ENCODE measurements around the gene ATP5IF1.

ATP5IF1 gene

DNA sequence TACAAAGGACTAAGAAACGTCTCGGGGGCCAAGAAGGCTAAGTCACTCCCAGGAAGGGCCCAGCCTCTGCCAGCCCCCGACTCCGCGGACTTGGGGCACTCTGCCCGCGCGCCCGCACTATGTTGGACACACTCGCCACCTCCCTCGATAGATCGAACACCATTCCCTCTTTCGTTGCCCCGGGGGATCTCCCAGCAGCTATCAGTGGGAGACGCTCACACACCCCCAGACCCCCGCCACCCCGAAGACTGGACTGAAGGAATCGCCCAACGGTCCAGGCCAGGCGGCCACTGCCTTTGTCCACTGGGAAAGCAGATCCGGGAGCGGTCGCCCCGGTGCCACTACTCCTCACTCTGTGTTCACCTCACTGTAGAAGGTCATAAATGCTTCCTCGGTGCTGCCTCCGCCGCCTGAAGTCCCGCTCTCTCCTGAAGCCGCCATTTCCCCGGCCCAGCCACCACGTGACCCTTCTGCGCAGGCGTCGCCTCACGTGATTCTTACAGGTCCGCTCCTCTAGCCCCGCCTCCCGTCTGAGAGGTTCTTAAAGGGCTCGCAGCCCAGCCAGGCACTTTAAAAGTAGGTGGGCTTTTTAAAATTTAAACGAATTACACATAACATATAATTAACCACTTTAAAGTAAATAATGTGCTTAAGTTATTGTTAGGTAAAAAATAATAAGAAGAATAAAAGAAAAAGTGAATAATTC is 3.2 kb upstream of the ATP5IF1 start, which contains the start of gene DNAJC8:
TSS of gene DNAJC8 (minus strand) at position 472 of the 706 bp plus-strand sequence. CDS start at position 441, 31 bp downstream.
- peak within 1 kb of the TSS; percentile 66 for H3K23ac ChIP-seq (ENCODE audit: low read length)
- H2BK15ac ChIP-seq (replicated peaks; ENCODE audit: low read depth): no peak within 1 kb of the TSS
- H4K8ac ChIP-seq (ENCODE audit: low read depth, low read length): peak within 1 kb of the TSS; percentile 43

DNA sequence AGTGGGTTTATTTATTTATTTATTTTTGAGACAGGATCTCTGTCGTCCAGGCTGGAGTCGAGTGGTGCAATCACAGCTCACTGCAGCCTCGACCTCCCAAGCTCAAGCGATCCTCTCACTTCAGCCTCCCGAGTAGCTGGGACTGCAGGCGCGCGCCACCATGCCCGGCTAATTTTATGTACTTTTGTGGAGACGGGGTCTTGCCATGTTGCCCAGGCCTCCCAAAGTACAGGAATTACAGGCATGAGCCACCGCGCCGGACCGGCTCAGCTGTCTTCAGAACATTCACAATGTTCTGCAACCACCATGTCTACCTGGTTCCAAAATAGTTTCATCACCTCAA is 2.7 kb upstream of the ATP5IF1 start:
- no peak overlapping the region for H4K5ac ChIP-seq (ENCODE audit: low read length)
- H3K79me2 ChIP-seq (ENCODE audit: control insufficient read depth, insufficient read depth, low read length): peaks cover 29% of the 10 kb centered on the region
- no peak overlapping the region for H2AK5ac ChIP-seq (ENCODE audit: low read length)
- H3K56ac ChIP-seq (ENCODE audit: low read length): no peak overlapping the region
- H3K4ac ChIP-seq (ENCODE audit: low read depth, low read length): no peak overlapping the region
- no peak overlapping the region for H3K4me2 ChIP-seq (ENCODE audit: low read length)
- WGBS (ENCODE audit: extremely low coverage, insufficient coverage, low lambda C conversion rate): no CpG with 5 or more reads among the region's 14 CpGs
- H3K27me3 ChIP-seq (ENCODE audit: insufficient read depth, low read length, poor library complexity): no peaks in the 10 kb centered on the region
- no peak overlapping the region for H2BK5ac ChIP-seq (ENCODE audit: low read length)
- DNase-seq: no peak
- H3K27ac ChIP-seq (ENCODE audit: low read depth, low read length): no peak overlapping the region
- peaks cover 4% of the 10 kb centered on the region for H3K4me1 ChIP-seq (ENCODE audit: control insufficient read depth, low read depth, low read length)
- no peak overlapping the region for H3K23ac ChIP-seq (ENCODE audit: low read length)
- no peak overlapping the region for H2BK120ac ChIP-seq (ENCODE audit: low read depth, low read length)
- H3K36me3 ChIP-seq (ENCODE audit: control insufficient read depth, insufficient read depth, low read length): no peaks in the 10 kb centered on the region
- H3K79me1 ChIP-seq (ENCODE audit: low read length): peaks cover 20% of the 10 kb centered on the region
- H3K4me3 ChIP-seq (ENCODE audit: low read length): no peak overlapping the region
- H4K8ac ChIP-seq (ENCODE audit: low read depth, low read length): no peak overlapping the region
- no peak overlapping the region for H2BK15ac ChIP-seq (replicated peaks; ENCODE audit: low read depth)
- H3K18ac ChIP-seq (ENCODE audit: low read length): no peak overlapping the region
- no peak overlapping the region for H3K9ac ChIP-seq (ENCODE audit: low read length)

More for the DNA sequence above, 3.2 kb upstream of the ATP5IF1 start, which contains the start of gene DNAJC8:
- Histone ChIP-seq H3K4ac (ENCODE audit: low read depth, low read length) (peak within 1 kb of the TSS; percentile 44), H3K18ac (ENCODE audit: low read length) (peak within 1 kb of the TSS; percentile 11), H3K79me2 (ENCODE audit: control insufficient read depth, insufficient read depth, low read length) (peaks cover 29% of the 10 kb centered on the region), H3K9ac (ENCODE audit: low read length) (peak within 1 kb of the TSS; percentile 99), H3K4me2 (ENCODE audit: low read length) (peak within 1 kb of the TSS; percentile 100), H3K36me3 (ENCODE audit: control insufficient read depth, insufficient read depth, low read length) (no peaks in the 10 kb centered on the region), H2AK5ac (ENCODE audit: low read length) (peak within 1 kb of the TSS; percentile 85), H2BK5ac (ENCODE audit: low read length) (no peak within 1 kb of the TSS), H3K79me1 (ENCODE audit: low read length) (peaks cover 20% of the 10 kb centered on the region), H3K4me3 (ENCODE audit: low read length) (peak within 1 kb of the TSS; percentile 100), H3K27me3 (ENCODE audit: insufficient read depth, low read length, poor library complexity) (no peaks in the 10 kb centered on the region), H3K27ac (ENCODE audit: low read depth, low read length) (no peak within 1 kb of the TSS), H3K4me1 (ENCODE audit: control insufficient read depth, low read depth, low read length) (peaks cover 4% of the 10 kb centered on the region), H3K56ac (ENCODE audit: low read length) (peak within 1 kb of the TSS; percentile 100), H4K5ac (ENCODE audit: low read length) (peak within 1 kb of the TSS; percentile 81), H2BK120ac (ENCODE audit: low read depth, low read length) (no peak within 1 kb of the TSS)
- DNase-seq: peak; percentile 93
- whole genome bisulfite sequencing (ENCODE audit: extremely low coverage, insufficient coverage, low lambda C conversion rate): no CpG with 5 or more reads among the region's 40 CpGs

DNA sequence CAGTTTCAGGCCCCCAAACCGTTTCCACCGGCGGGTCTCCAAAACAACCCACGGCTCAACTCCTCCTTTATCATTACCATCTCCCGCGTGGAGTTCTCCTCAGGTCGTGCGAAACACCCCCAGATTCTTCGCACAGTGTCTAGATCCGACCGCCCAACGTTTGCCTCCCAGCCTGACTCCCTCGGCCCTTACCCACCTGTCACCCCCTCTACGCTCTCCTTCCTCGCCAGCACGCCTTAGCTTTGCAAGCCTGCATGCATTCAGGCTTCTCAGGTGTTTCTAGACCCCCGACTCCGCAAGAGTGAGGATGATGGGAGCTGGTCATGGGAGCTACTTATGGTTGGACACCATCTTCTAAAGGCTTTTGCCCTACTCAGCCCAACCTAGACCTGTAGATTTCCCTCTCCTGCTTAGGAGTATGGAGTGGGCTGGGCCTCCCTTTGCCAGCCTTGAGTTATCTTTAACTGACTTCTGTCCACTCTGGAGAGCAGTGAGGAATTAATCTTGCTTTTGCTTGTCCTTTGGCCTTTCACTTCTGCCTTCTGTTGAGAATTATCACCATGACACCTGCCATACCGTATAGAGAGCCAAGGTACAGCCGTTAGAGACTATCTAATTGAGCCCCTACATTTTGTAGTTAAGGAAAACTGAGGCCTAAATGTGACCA is 865 bp downstream of the ATP5IF1 start:
- peak overlapping the region; percentile 2 for H2AK5ac ChIP-seq (ENCODE audit: low read length)
- no peak overlapping the region for H2BK15ac ChIP-seq (replicated peaks; ENCODE audit: low read depth)
- H4K5ac ChIP-seq (ENCODE audit: low read length): no peak overlapping the region
- no peak overlapping the region for H3K23ac ChIP-seq (ENCODE audit: low read length)
- no peaks in the 10 kb centered on the region for H3K36me3 ChIP-seq (ENCODE audit: control insufficient read depth, insufficient read depth, low read length)
- H3K56ac ChIP-seq (ENCODE audit: low read length): peak overlapping the region; percentile 99
- H2BK120ac ChIP-seq (ENCODE audit: low read depth, low read length): no peak overlapping the region
- H3K4me3 ChIP-seq (ENCODE audit: low read length): peak overlapping the region; percentile 91
- no peaks in the 10 kb centered on the region for H3K27me3 ChIP-seq (ENCODE audit: insufficient read depth, low read length, poor library complexity)
- no peak overlapping the region for H3K27ac ChIP-seq (ENCODE audit: low read depth, low read length)
- no peak overlapping the region for H4K8ac ChIP-seq (ENCODE audit: low read depth, low read length)
- H2BK5ac ChIP-seq (ENCODE audit: low read length): no peak overlapping the region
- peaks cover 21% of the 10 kb centered on the region for H3K79me2 ChIP-seq (ENCODE audit: control insufficient read depth, insufficient read depth, low read length)
- peak overlapping the region; percentile 64 for H3K4me2 ChIP-seq (ENCODE audit: low read length)
- no peak overlapping the region for H3K18ac ChIP-seq (ENCODE audit: low read length)
- H3K9ac ChIP-seq (ENCODE audit: low read length): peak overlapping the region; percentile 97
- DNase-seq: peak; percentile 16
- H3K4ac ChIP-seq (ENCODE audit: low read depth, low read length): peak overlapping the region; percentile 61
- H3K4me1 ChIP-seq (ENCODE audit: control insufficient read depth, low read depth, low read length): peaks cover 4% of the 10 kb centered on the region
- peaks cover 16% of the 10 kb centered on the region for H3K79me1 ChIP-seq (ENCODE audit: low read length)
- no CpG with 5 or more reads among the region's 20 CpGs for WGBS (ENCODE audit: extremely low coverage, insufficient coverage, low lambda C conversion rate)

DNA sequence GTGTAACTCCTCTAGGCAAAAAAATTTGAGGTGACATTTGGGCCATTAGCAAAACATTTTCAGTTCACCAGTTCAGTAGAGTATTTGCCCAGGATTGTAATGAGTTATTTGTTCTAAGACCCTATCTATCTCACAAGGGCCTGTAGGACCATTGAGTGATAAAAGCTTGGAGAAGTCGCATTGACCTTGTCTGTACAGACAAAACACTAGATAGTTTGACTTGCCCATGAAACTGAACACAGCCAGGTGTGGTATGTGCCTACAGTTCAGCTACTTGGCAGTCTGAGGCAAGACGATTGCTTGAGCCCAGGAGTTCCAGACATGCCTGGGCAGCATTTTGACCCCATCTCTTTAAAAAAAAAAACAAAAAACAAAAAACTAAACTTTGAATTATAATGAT is 3.1 kb downstream of the ATP5IF1 start:
- DNase-seq: no peak
- Histone ChIP-seq H3K79me1 (ENCODE audit: low read length) (peaks cover 9% of the 10 kb centered on the region), H2BK5ac (ENCODE audit: low read length) (no peak overlapping the region), H2AK5ac (ENCODE audit: low read length) (no peak overlapping the region), H3K27me3 (ENCODE audit: insufficient read depth, low read length, poor library complexity) (no peaks in the 10 kb centered on the region), H3K23ac (ENCODE audit: low read length) (no peak overlapping the region), H3K27ac (ENCODE audit: low read depth, low read length) (no peak overlapping the region), H2BK120ac (ENCODE audit: low read depth, low read length) (no peak overlapping the region), H4K5ac (ENCODE audit: low read length) (no peak overlapping the region), H4K8ac (ENCODE audit: low read depth, low read length) (no peak overlapping the region), H2BK15ac (replicated peaks; ENCODE audit: low read depth) (no peak overlapping the region), H3K18ac (ENCODE audit: low read length) (no peak overlapping the region), H3K4ac (ENCODE audit: low read depth, low read length) (no peak overlapping the region), H3K4me3 (ENCODE audit: low read length) (no peak overlapping the region), H3K4me1 (ENCODE audit: control insufficient read depth, low read depth, low read length) (peaks cover 4% of the 10 kb centered on the region), H3K79me2 (ENCODE audit: control insufficient read depth, insufficient read depth, low read length) (peaks cover 12% of the 10 kb centered on the region), H3K9ac (ENCODE audit: low read length) (no peak overlapping the region), H3K56ac (ENCODE audit: low read length) (no peak overlapping the region), H3K36me3 (ENCODE audit: control insufficient read depth, insufficient read depth, low read length) (no peaks in the 10 kb centered on the region), H3K4me2 (ENCODE audit: low read length) (no peak overlapping the region)
- no CpG with 5 or more reads among the region's 2 CpGs for WGBS (ENCODE audit: extremely low coverage, insufficient coverage, low lambda C conversion rate)

DNA sequence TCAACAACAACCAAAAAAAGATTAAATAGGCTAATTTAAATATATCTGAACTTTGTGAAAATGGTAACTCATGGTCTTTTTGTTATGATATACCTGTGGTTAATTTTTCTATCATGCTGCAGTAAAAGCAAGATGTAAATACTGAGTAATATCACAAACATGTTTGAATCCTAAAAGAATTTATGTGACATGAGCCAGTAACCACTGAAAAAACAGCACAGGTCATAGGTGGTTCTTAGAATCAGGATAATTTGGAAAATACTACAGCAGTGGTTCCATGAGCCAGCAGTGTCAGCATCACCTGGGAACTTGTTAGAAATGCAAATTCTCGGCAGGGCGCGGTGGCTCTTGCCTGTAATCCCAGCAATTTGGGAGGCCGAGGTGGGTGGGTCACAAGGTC is 4.1 kb downstream of the ATP5IF1 start:
- no peak overlapping the region for H2BK5ac ChIP-seq (ENCODE audit: low read length)
- no peak overlapping the region for H3K4ac ChIP-seq (ENCODE audit: low read depth, low read length)
- no peak overlapping the region for H3K18ac ChIP-seq (ENCODE audit: low read length)
- no peak overlapping the region for H2AK5ac ChIP-seq (ENCODE audit: low read length)
- H3K79me2 ChIP-seq (ENCODE audit: control insufficient read depth, insufficient read depth, low read length): peaks cover 12% of the 10 kb centered on the region
- no peak overlapping the region for H3K4me3 ChIP-seq (ENCODE audit: low read length)
- H3K27me3 ChIP-seq (ENCODE audit: insufficient read depth, low read length, poor library complexity): no peaks in the 10 kb centered on the region
- H2BK15ac ChIP-seq (replicated peaks; ENCODE audit: low read depth): no peak overlapping the region
- H4K8ac ChIP-seq (ENCODE audit: low read depth, low read length): no peak overlapping the region
- no peak overlapping the region for H3K23ac ChIP-seq (ENCODE audit: low read length)
- H3K36me3 ChIP-seq (ENCODE audit: control insufficient read depth, insufficient read depth, low read length): no peaks in the 10 kb centered on the region
- peaks cover 4% of the 10 kb centered on the region for H3K4me1 ChIP-seq (ENCODE audit: control insufficient read depth, low read depth, low read length)
- H3K9ac ChIP-seq (ENCODE audit: low read length): no peak overlapping the region
- no peak overlapping the region for H3K56ac ChIP-seq (ENCODE audit: low read length)
- H4K5ac ChIP-seq (ENCODE audit: low read length): no peak overlapping the region
- H3K4me2 ChIP-seq (ENCODE audit: low read length): no peak overlapping the region
- no peak overlapping the region for H3K27ac ChIP-seq (ENCODE audit: low read depth, low read length)
- no peak overlapping the region for H2BK120ac ChIP-seq (ENCODE audit: low read depth, low read length)
- peaks cover 9% of the 10 kb centered on the region for H3K79me1 ChIP-seq (ENCODE audit: low read length)
- DNase-seq: no peak
- WGBS (ENCODE audit: extremely low coverage, insufficient coverage, low lambda C conversion rate): no CpG with 5 or more reads among the region's 4 CpGs

Data from mesendoderm (in vitro differentiated cells).